GM23338 (cell line): ENCODE data around the gene EPHB6. TPM values are rescaled to one million over a fixed set of nuclear protein-coding genes. Genes with fewer than 3 reads are reported as not detected.

Source experiments
- ATAC-seq: fragments of 200-7000 bp; cut with Tn5 transposase; 3 replicates; pipeline ENCODE4 v1.9.1; 2020
- DNase-seq: peaks from one replicate; pipeline ENCODE4 v3.0.0-alpha.2; 2015; ENCODE audit warnings: low spot score
- H2AFZ ChIP-seq: fragments of 200-600 bp; sonication (generic); 2 replicates; pipeline ENCODE4 v1.8.0; 2016; ENCODE audit warnings: antibody characterized with exemption, mild to moderate bottlenecking, moderate library complexity
- H3F3A ChIP-seq: fragments of 200-600 bp; sonication (generic); replicated peaks from 2 replicates; pipeline ENCODE4 v1.8.0; 2017; ENCODE audit warnings: antibody characterized with exemption, mixed run types, low read depth
- H3K27ac ChIP-seq: fragments of 200-600 bp; sonication (generic); 2 replicates; pipeline ENCODE4 v1.6.1; 2016; ENCODE audit warnings: low read depth
- H3K27me3 ChIP-seq: fragments of 200-600 bp; sonication (generic); 2 replicates; pipeline ENCODE4 v1.8.0; 2016; ENCODE audit warnings: mild to moderate bottlenecking, mixed run types, moderate library complexity; ENCODE audit not compliant: insufficient read depth
- H3K36me3 ChIP-seq: fragments of 200-600 bp; sonication (generic); 2 replicates; pipeline ENCODE4 v1.8.0; 2016; ENCODE audit warnings: mild to moderate bottlenecking; ENCODE audit not compliant: insufficient read depth
- H3K4me1 ChIP-seq: fragments of 200-600 bp; sonication (generic); 2 replicates; pipeline ENCODE4 v1.8.0; 2016; ENCODE audit warnings: mild to moderate bottlenecking, moderate library complexity; ENCODE audit not compliant: insufficient read depth
- H3K4me2 ChIP-seq: fragments of 200-600 bp; sonication (generic); 2 replicates; pipeline ENCODE4 v1.7.1; 2017; ENCODE audit warnings: mixed run types
- H3K4me3 ChIP-seq: fragments of 200-600 bp; sonication (generic); 2 replicates; pipeline ENCODE4 v1.6.1; 2016; ENCODE audit warnings: mixed run types
- H3K79me2 ChIP-seq: fragments of 200-600 bp; sonication (generic); replicated peaks from 2 replicates; pipeline ENCODE4 v1.8.0; 2017; ENCODE audit warnings: mild to moderate bottlenecking; ENCODE audit not compliant: insufficient read depth
- H3K9me2 ChIP-seq: fragments of 200-600 bp; sonication (generic); 2 replicates; pipeline ENCODE4 v1.8.0; 2017; ENCODE audit not compliant: insufficient read depth
- H4K20me1 ChIP-seq: fragments of 200-600 bp; sonication (generic); replicated peaks from 2 replicates; pipeline ENCODE4 v1.8.0; 2017; ENCODE audit warnings: mild to moderate bottlenecking; ENCODE audit not compliant: insufficient read depth
- H3K27ac Mint-ChIP-seq: 2 replicates; pipeline ENCODE4 v1.8.0; 2020; ENCODE audit warnings: inconsistent platforms, mild to moderate bottlenecking, moderate library complexity, mixed read lengths
- H3K27me3 Mint-ChIP-seq: 3 replicates; pipeline ENCODE4 v1.8.0; 2022; ENCODE audit warnings: low read depth, mild to moderate bottlenecking, moderate library complexity, mixed read lengths, inconsistent platforms; ENCODE audit not compliant: insufficient read depth, poor library complexity
- H3K36me3 Mint-ChIP-seq: 3 replicates; pipeline ENCODE4 v1.8.0; 2021; ENCODE audit warnings: low read depth, mild to moderate bottlenecking, inconsistent platforms, moderate library complexity, mixed read lengths
- H3K4me1 Mint-ChIP-seq: 3 replicates; pipeline ENCODE4 v1.8.0; 2020; ENCODE audit warnings: mild to moderate bottlenecking, inconsistent platforms, mixed read lengths
- H3K4me3 Mint-ChIP-seq: 3 replicates; pipeline ENCODE4 v1.8.0; 2021; ENCODE audit warnings: moderate library complexity, mild to moderate bottlenecking, inconsistent platforms, mixed read lengths
- H3K9me3 Mint-ChIP-seq: 3 replicates; pipeline ENCODE4 v1.8.0; 2020; ENCODE audit warnings: moderate library complexity, mild to moderate bottlenecking, inconsistent platforms, mixed read lengths
- CREB1 ChIP-seq: fragments of 250-450 bp; sonication (Bioruptor Pico); IDR thresholded peaks from 2 replicates; pipeline ENCODE4 v1.5.0; 2020; ENCODE audit warnings: low read depth, mild to moderate bottlenecking, moderate library complexity
- JUNB ChIP-seq: IDR thresholded peaks from one replicate; pipeline ENCODE4 v1.6.1; 2016; ENCODE audit warnings: antibody characterized with exemption; ENCODE audit not compliant: unreplicated experiment
- NANOG ChIP-seq: IDR thresholded peaks from 2 replicates; pipeline ENCODE4 v1.6.1; 2016; ENCODE audit warnings: antibody characterized with exemption, borderline replicate concordance
- POLR2AphosphoS5 ChIP-seq: IDR thresholded peaks from 2 replicates; pipeline ENCODE4 v1.6.1; 2016; ENCODE audit warnings: antibody characterized with exemption, low read depth
- REST ChIP-seq: IDR thresholded peaks from one replicate; pipeline ENCODE4 v1.6.1; 2018; ENCODE audit warnings: antibody characterized with exemption; ENCODE audit not compliant: unreplicated experiment
- STAT1 ChIP-seq: IDR thresholded peaks from one replicate; pipeline ENCODE4 v1.6.1; 2016; ENCODE audit warnings: antibody characterized with exemption; ENCODE audit not compliant: unreplicated experiment
- ZNF114 ChIP-seq: fragments of 250-450 bp; sonication (Bioruptor Pico); IDR thresholded peaks from 2 replicates; pipeline ENCODE4 v1.5.0; 2020; ENCODE audit warnings: mild to moderate bottlenecking, moderate library complexity
- ZNF331 ChIP-seq: fragments of 250-450 bp; sonication (Bioruptor Pico); IDR thresholded peaks from 2 replicates; pipeline ENCODE4 v1.5.0; 2020; ENCODE audit warnings: low read depth, mild to moderate bottlenecking, moderate library complexity
- ZNF462 ChIP-seq: fragments of 250-450 bp; sonication (Bioruptor Pico); IDR thresholded peaks from 2 replicates; pipeline ENCODE4 v1.5.0; 2020; ENCODE audit warnings: mild to moderate bottlenecking, moderate library complexity
- polyA plus RNA-seq: library from polyadenylated mRNA; unstranded; fragments of >200 nt; fragmentation: Nextera tagmentation; extraction: Ambion mirVana; gene quantifications from 2 replicates; pipeline ENCODE4 v1.2.1, GENCODE V29; 2016
- total RNA-seq: library from RNA; depleted of rRNA; stranded (reverse); fragments of >200 nt; shearing (Covaris generic); gene quantifications from 2 replicates; pipeline ENCODE4 v1.2.3, GENCODE V29; 2014

The EPHB6 gene
- total and polyA plus RNA-seq, 2 experiments from 2014 or later: 20.8 to 27.5 TPM

GRCh38 chr7:142885311-142886230 is 30.7 kb downstream of the EPHB6 start, which contains the start of gene TRPV6 (continued):
- TF ChIP-seq ZNF462 (CRISPR knock-in tag) (no peak), ZNF114 (no peak), REST (no peak)

GRCh38 chr7:142886866-142887265 is 32.0 kb downstream of the EPHB6 start:
- peaks cover 10% of the 10 kb centered on the region for H3K4me1 Mint-ChIP-seq
- Histone ChIP-seq H3F3A (no peaks in the 10 kb centered on the region), H3K9me2 (no peaks in the 10 kb centered on the region), H3K79me2 (no peaks in the 10 kb centered on the region), H3K36me3 (no peaks in the 10 kb centered on the region), H3K27ac (no peak overlapping the region), H3K27me3 (no peaks in the 10 kb centered on the region), H3K4me3 (no peak overlapping the region), H4K20me1 (no peaks in the 10 kb centered on the region), H3K4me1 (peaks cover 3% of the 10 kb centered on the region; the same call in 1 of the 2 replicates), H2AFZ (no peak overlapping the region; the same call in 1 of the 2 replicates), H3K4me2 (no peak overlapping the region)
- DNase-seq (no peak), ATAC-seq (no peak)
- peaks cover 5% of the 10 kb centered on the region; the same call in 2 of the 3 replicates for H3K9me3 Mint-ChIP-seq
- H3K27ac Mint-ChIP-seq: no peak overlapping the region
- peaks cover 2% of the 10 kb centered on the region for H3K27me3 Mint-ChIP-seq
- H3K36me3 Mint-ChIP-seq: no peaks in the 10 kb centered on the region; the same call in 2 of the 3 replicates
- H3K4me3 Mint-ChIP-seq: no peak overlapping the region
- TF ChIP-seq REST (no peak), POLR2AphosphoS5 (no peak), JUNB (no peak), ZNF331 (CRISPR knock-in tag) (no peak), ZNF114 (no peak), NANOG (no peak), CREB1 (CRISPR knock-in tag) (no peak), STAT1 (no peak)
